Lower leg skin (tissue), 4 donors: Measurements from ENCODE around the gene PCNX1. TPM values are rescaled to one million over a fixed set of nuclear protein-coding genes. Genes with fewer than 3 reads are reported as not detected.

Experiments
- DNase-seq, 2 donors: peaks; one replicate each; pipeline ENCODE4 v3.0.0-alpha.2; 2019; ENCODE audit warnings: low spot score in 2 of 2
- H3K4me3 ChIP-seq: fragments of 200-600 bp; sonication (generic); 2 replicates; pipeline ENCODE4 v1.5.1; 2017; ENCODE audit warnings: mild to moderate bottlenecking, low read depth; ENCODE audit not compliant: poor library complexity, severe bottlenecking
- POLR2A ChIP-seq, 2 donors: fragments of 450-650 bp; IDR thresholded peaks; one replicate each; pipeline ENCODE4 v1.6.1; 2016 to 2017; ENCODE audit warnings: antibody characterized with exemption in 2 of 2, mild to moderate bottlenecking in 1 of 2, moderate library complexity in 1 of 2
- WGBS, 2 donors: methylation state at CpG; one replicate each; pipeline ENCODE4 v1.1.5; 2018; 5-methylcytosine and 5-hydroxymethylcytosine counted together
- intact Hi-C: fragments of 100-400 bp; cut with DNase I; formaldehyde crosslinking; loops from one replicate; pipeline ENCODE4 v1.15.0; 2023; ENCODE audit warnings: low total_unique reads
- total RNA-seq, 4 donors: library from RNA; depleted of rRNA; stranded (reverse); fragments of >200 nt; gene quantifications; one replicate each; pipeline ENCODE4 v1.1.0, GENCODE V29; 2016
- TF ChIP-seq, protein P1 (sequence below), 3 donors: fragments of 450-650 bp; IDR thresholded peaks; one replicate each; pipeline ENCODE4 v1.5.1; 2016; ENCODE audit warnings: antibody characterized with exemption in 3 of 3, mild to moderate bottlenecking in 3 of 3, moderate library complexity in 2 of 3

The PCNX1 gene
- total RNA-seq, 4 donors from 2014 or later: 14.7 to 29.4 (median 25.6) TPM

DNA sequence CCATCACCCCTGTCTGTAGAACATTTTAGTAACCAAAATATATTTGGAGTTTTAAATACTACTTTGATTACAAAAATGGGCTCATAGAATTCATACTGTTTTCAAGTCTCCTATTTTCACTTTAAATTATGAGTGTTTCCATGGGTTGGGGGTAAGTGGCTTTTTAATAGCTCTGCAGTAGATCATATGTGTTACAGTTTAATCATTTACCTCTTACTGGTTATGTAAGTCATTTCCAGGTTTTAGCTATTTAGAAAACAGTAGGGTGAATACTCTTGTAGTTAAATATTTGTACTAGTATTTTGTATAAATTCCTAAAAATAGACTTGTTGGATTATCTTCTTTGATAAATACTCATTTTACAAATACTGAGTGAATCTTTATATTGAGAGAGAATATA lies 8.2 kb downstream of the PCNX1 start:
- no peak overlapping the region for H3K4me3 ChIP-seq
- TF ChIP-seq, protein P1, sequence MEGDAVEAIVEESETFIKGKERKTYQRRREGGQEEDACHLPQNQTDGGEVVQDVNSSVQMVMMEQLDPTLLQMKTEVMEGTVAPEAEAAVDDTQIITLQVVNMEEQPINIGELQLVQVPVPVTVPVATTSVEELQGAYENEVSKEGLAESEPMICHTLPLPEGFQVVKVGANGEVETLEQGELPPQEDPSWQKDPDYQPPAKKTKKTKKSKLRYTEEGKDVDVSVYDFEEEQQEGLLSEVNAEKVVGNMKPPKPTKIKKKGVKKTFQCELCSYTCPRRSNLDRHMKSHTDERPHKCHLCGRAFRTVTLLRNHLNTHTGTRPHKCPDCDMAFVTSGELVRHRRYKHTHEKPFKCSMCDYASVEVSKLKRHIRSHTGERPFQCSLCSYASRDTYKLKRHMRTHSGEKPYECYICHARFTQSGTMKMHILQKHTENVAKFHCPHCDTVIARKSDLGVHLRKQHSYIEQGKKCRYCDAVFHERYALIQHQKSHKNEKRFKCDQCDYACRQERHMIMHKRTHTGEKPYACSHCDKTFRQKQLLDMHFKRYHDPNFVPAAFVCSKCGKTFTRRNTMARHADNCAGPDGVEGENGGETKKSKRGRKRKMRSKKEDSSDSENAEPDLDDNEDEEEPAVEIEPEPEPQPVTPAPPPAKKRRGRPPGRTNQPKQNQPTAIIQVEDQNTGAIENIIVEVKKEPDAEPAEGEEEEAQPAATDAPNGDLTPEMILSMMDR (IDR thresholded peaks at IDR 0.05): no peak
- TF ChIP-seq POLR2A (IDR thresholded peaks at IDR 0.05): no peak
- intact Hi-C loops: no loop called here
- no peak for DNase-seq

DNA sequence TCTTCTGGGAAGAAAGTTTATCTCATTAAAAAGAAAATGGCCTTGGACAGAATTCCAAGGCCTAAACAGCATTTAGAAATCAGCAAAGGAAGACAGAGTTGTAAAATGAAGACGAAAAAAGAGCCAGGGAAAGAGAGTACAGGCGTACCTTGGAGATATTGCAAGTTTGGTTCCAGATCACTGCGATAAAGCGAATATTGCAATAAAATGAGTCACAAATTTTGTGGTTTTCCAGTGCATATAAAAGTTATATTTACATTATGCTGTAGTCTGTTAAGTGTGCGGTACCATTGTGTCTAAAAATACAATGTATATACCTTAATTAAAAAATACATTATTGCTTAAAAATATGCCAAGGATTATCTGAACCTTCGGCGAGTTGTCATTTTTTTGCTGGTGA lies 9.0 kb downstream of the PCNX1 start:
- WGBS, 2 donors: 94 to 95% methylated on average over 7 of the region's 7 CpGs
- no peak for DNase-seq

DNA sequence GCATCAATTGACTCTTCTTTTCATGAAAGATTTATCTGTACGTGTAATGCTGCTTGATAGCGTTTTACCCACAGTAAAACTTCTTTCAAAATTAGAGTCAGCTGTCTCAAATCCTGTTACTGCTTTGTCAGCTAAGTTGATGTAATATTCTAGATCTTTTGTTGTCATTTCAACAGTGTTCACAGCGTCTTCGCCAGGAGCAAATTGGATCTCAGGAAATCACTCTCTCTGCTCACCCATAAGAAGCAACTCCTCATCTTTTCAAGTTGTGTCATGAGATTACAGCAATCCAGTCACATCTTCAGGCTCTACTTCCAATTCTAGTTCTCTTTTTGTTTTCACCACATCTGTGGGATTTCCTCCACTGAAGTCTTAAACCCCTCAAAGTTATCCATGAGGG lies 9.5 kb downstream of the PCNX1 start:
- TF ChIP-seq POLR2A (IDR thresholded peaks at IDR 0.05): no peak
- TF ChIP-seq, protein P1 (IDR thresholded peaks at IDR 0.05): no peak
- H3K4me3 ChIP-seq: no peak overlapping the region
- intact Hi-C loops: no loop called here
- 61 to 77% methylated on average over 4 of the region's 4 CpGs for WGBS, 2 donors
- DNase-seq: no peak

More for the DNA sequence above, 9.0 kb downstream of the PCNX1 start:
- intact Hi-C loops: no loop called here
- H3K4me3 ChIP-seq: no peak overlapping the region
- TF ChIP-seq, protein P1 (IDR thresholded peaks at IDR 0.05): no peak
- TF ChIP-seq POLR2A (IDR thresholded peaks at IDR 0.05): no peak

DNA sequence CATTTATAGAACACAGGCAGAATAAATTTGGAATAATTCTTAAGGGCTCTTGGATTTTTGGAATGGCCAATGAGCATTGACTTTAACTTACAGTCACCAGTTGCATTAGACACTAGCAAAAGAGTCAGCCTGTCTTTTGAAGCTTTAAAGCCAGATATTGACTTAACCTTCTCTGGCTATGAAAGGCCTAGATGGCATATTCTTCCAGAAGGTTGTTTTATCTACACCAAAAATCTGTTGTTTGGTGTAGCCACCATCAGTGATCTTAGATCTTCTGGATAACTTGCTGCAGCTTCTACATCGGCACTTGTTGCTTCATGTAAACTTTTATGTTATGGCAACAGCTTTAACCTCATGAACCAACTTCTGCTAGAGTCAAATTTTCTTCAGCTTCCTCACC lies 10.4 kb downstream of the PCNX1 start:
- intact Hi-C loops: no loop called here
- 70 to 85% methylated on average over 1 of the region's 1 CpG for WGBS, 2 donors
- no peak for DNase-seq
- H3K4me3 ChIP-seq: no peak overlapping the region
- no peak for TF ChIP-seq POLR2A (IDR thresholded peaks at IDR 0.05)
- TF ChIP-seq, protein P1 (IDR thresholded peaks at IDR 0.05): no peak

DNA sequence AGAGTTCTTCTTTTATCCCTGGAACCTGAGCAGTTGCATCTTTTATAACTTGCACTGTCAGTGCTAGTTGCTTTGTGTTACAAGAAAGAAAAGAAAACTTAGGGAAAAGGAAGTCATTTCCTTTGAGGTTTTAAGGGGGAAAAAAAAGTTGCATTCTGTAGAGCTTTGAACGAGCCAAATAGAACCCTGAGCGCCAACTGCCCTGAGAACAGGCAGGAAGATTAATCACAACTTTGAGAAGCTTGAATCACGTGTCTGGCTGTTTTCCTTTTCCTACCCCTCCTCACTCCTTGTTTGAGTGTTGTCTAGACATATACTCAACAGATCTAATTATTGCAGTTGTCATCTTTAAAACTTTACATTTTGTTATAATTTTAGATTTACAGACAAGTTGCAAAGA lies 12.5 kb downstream of the PCNX1 start:
- H3K4me3 ChIP-seq: no peak overlapping the region
- DNase-seq: no peak
- intact Hi-C loops: no loop called here
- no peak for TF ChIP-seq POLR2A (IDR thresholded peaks at IDR 0.05)
- TF ChIP-seq, protein P1 (IDR thresholded peaks at IDR 0.05): no peak
- WGBS, 2 donors: 13 to 14% methylated on average over 3 of the region's 3 CpGs

DNA sequence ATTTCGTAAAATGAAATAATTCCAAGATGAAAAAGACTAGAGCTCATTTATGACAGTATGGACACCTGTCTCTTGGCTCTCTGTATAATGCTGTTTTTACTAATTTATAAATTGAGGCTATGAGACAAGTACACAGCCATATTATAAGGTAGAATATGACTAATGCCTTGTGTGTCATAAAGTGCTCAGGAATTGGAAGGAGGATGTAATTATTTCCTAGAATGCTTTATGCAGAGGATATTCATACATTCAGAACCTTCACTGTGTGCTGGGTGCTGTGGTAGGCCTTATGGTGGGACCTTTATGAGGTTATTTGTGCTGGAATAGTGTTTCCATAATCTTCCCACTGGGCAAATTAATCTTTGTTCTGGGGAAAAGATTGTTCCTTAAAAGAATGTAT lies 13.3 kb downstream of the PCNX1 start:
- 87 to 98% methylated on average over 1 of the region's 1 CpG for WGBS, 2 donors
- TF ChIP-seq, protein P1 (IDR thresholded peaks at IDR 0.05): no peak
- TF ChIP-seq POLR2A (IDR thresholded peaks at IDR 0.05): no peak
- DNase-seq: no peak
- no peak overlapping the region for H3K4me3 ChIP-seq
- intact Hi-C loops: no loop called here
